Measurements from ENCODE around the gene ZGPAT. TPM values are rescaled to one million over a fixed set of nuclear protein-coding genes. Genes with fewer than 3 reads are reported as not detected.
"Not testable (repeated sequence)": the region's sequence is repeated elsewhere in the genome, so short reads cannot be mapped to it uniquely, and the experiment has no call there.

ZGPAT gene
- polyA plus RNA-seq, 3 donors, result 11.7 to 25.3 (median 20.8) TPM

DNA sequence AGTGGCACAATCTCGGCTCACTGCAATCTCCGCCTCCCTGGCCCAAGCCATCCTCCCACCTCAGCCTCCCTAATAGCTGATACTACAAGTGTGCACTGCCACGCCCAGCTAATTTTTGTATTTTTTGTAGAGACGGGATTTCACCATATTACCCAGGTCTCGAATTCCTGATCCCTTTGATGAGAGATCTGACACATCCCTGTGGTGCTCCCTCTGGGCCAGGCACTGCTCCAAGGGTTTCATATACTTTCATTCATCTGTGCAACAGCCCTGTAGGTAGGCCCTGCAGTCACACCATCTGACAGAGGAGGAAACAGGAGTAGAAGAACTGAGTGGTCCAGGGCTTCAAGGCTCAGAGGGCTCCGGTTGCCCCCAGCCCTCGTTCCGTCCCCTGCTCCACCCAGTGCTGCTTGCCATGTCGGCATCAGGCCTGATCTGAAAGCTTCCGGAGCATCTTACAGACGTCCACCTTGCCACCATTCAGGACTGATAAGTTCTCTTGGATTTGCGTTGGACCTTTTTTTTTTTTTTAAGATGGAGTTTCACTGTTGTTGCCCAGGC is 3.3 kb downstream of the ZGPAT start:
- no peak for DNase-seq (ENCODE audit: extremely low read depth in 1 of 11, low read depth in 9 of 11, low spot score in 4 of 11)

GRCh38 chr20:63712191-63712590 is 4.4 kb downstream of the ZGPAT start:
- no peak for DNase-seq (ENCODE audit: extremely low read depth in 1 of 11, low read depth in 9 of 11, low spot score in 4 of 11)

DNA sequence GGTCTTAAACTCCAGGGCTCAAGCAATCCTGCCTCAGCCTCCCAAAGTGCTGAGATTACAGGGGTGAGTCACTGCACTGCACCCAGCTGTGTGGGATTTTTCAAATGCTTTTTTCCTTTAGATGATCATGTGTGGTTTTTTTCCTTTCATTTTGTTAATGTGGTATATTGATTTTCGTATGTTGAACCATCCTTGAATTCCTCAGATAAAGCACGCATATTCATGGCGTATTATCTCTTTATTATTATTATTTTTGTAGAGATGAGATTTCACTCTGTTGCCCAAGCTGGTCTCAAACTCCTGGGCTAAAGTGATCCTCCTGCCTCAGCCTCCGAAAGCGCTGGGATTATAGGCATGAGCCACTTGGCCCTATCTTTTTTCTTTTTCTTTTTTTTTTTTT is 7.0 kb downstream of the ZGPAT start:
- no peak for DNase-seq (ENCODE audit: extremely low read depth in 1 of 11, low read depth in 9 of 11, low spot score in 4 of 11)

- DNase-seq (ENCODE audit: extremely low read depth in 1 of 11, low read depth in 9 of 11, low spot score in 4 of 11), result no peak
Observed at GRCh38 chr20:63718996-63719395, 11.2 kb downstream of the ZGPAT start.

DNA sequence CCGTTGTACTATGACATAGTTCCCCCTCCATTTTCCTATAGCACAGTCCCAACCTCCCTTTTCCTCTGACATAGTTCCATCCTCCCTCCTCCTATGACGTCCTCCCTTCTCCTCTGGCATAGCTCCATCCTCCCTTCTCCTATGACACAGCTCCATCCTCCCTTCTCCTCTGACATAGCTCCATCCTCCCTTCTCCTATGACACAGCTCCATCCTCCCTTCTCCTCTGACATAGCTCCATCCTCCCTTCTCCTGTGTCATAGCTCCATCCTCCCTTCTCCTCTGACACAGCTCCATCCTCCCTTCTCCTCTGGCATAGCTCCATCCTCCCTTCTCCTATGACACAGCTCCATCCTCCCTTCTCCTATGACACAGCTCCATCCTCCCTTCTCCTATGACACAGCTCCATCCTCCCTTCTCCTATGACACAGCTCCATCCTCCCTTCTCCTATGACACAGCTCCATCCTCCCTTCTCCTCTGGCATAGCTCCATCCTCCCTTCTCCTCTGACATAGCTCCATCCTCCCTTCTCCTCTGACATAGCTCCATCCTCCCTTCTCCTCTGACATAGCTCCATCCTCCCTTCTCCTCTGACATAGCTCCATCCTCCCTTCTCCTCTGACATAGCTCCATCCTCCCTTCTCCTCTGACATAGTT is 15.3 kb downstream of the ZGPAT start:
- not testable (repeated sequence) for DNase-seq (ENCODE audit: extremely low read depth in 1 of 11, low read depth in 9 of 11, low spot score in 4 of 11)

DNA sequence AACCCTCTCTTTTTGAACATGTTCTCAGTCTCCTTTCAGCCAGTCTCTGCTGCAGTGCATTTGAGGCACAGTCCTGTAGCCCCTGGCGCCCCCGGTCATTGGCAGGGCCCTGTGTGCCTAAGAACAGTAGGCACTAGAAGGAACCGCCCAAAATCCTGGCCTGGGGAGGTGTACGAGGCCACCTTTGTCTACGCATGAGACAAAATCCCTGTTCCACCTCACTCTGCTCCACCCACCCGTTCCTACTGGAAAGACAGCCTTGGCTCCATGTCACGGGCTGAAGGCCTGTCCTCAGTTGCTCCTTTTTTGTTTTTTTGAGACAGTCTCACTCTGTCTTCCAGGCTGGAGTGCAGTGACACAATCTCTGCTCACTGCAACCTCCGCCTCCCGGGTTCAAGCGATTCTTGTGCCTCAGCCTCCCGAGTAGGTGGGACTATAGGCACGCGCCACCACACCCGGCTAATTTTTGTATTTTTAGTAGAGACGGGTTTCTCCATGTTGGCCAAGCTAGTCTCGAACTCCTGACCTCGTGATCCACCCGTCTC is 22.4 kb downstream of the ZGPAT start:
- not testable (repeated sequence) for DNase-seq (ENCODE audit: extremely low read depth in 1 of 11, low read depth in 9 of 11, low spot score in 4 of 11)

DNA sequence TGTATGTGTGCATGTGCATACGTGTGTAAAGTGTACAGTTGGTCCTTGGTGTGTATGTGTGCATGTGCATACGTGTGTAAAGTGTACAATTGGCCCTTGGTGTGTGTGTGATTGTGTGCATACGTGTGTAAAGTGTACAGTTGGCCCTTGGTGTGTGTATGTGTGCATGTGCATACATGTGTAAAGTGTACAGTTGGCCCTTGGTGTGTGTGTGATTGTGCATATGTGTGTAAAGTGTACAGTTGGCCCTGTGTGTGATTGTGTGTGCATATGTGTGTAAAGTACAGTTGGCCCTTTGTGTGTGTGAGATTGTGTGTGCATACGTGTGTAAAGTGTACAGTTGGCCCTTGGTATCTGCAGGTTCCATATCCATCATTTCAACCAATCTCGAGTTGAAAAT is 23.6 kb downstream of the ZGPAT start:
- no peak for DNase-seq (ENCODE audit: extremely low read depth in 1 of 11, low read depth in 9 of 11, low spot score in 4 of 11)

DNA sequence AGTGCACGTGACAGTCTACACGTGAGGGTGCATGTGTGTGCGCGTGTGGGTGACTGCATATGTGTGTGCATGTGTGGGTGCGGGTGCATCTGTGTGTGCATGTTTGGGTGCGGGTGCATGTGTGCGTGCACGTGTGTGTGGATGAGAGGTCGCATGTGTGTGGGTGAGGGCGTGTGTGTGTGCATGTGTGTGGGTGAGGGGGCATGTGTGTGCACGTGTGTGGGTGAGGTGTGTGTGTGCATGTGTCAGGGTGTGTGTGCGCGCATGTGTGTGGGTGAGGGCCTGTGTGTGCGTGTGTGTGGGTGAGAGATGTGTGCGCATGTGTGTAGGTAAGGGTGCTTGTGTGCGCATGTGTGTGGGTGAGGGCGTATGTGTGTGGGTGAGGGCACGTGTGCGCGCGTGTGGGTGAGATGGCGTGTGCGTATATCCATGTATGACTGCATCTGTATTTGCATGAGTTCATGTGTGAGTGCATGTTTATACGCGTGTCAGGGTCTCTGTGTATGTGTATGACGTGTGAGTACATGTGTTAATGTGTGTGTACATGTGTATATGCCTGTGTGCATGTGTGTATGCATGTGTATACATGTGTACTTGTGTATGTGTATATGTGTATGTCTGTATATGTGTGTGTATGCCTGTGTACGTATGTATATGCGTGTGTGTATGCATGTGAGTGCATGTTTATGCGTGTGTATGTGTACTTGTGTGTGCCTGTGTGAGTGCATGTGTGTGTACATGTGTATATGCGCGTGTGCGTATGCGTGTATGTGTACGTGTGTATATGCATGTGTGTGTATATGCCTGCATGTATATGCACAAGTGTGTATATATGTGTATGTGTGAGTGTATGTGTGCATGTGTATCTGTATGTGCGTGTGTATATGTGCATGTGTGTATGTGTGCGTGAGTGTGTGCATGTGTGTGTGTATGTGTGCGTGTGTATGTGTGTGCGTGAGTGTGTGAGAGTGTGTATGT is 24.6 kb downstream of the ZGPAT start:
- DNase-seq (ENCODE audit: extremely low read depth in 1 of 11, low read depth in 9 of 11, low spot score in 4 of 11), result no peak

DNA sequence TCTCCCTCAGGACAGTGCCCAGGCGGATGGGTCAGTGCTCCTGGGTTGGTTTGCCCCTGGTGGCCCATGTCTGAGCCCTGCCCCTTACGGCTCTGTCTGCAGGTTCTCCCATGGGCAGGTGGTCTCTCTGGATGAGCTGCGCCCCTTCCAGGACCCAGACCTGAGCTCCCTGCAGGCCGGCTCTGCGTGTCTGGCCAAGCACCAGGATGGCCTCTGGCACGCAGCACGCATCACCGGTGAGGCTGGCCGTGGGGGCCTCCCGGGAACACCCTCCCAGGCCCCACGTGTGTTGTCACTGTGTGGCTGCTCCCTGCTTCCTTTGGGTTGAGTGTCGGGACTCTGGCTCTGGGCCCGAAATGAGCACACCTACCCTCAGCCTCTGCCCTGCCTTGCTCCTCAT is 25.3 kb downstream of the ZGPAT start:
- no peak for DNase-seq (ENCODE audit: extremely low read depth in 1 of 11, low read depth in 9 of 11, low spot score in 4 of 11)

DNA sequence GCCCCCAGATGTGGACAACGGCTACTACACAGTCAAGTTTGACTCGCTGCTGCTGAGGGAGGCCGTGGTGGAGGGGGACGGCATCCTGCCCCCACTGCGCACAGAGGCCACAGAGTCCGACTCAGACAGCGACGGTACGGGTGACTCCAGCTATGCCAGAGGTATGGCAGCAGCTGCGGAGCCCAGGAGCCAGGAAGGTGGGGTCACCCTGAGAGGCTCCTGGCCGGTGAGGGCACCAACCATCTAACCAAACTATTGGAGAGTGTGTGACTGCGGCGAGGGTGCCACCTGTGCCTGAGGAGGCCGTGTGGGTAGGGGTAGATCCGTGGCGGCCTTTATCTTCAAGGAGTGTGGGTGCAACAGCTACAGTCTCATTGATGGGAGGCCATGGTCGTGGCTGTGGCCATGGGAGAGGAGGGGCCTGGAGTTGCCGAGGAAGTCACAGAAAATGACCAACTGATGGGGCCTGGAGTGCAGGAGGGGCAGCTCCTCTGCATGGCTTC is 25.8 kb downstream of the ZGPAT start:
- no peak for DNase-seq (ENCODE audit: extremely low read depth in 1 of 11, low read depth in 9 of 11, low spot score in 4 of 11)

- DNase-seq (ENCODE audit: extremely low read depth in 1 of 11, low read depth in 9 of 11, low spot score in 4 of 11), result no peak
Observed at GRCh38 chr20:63734111-63734945, 26.5 kb downstream of the ZGPAT start.

GRCh38 chr20:63734946-63735858 is 27.4 kb downstream of the ZGPAT start:
- DNase-seq (ENCODE audit: extremely low read depth in 1 of 11, low read depth in 9 of 11, low spot score in 4 of 11), result no peak

- no peak for DNase-seq (ENCODE audit: extremely low read depth in 1 of 11, low read depth in 9 of 11, low spot score in 4 of 11)
Observed at GRCh38 chr20:63735859-63736718, 28.2 kb downstream of the ZGPAT start, which contains the start of gene LIME1. TSS of gene LIME1 (plus strand) at chr20:63736664. CDS start at chr20:63737550, 886 bp downstream.

DNA sequence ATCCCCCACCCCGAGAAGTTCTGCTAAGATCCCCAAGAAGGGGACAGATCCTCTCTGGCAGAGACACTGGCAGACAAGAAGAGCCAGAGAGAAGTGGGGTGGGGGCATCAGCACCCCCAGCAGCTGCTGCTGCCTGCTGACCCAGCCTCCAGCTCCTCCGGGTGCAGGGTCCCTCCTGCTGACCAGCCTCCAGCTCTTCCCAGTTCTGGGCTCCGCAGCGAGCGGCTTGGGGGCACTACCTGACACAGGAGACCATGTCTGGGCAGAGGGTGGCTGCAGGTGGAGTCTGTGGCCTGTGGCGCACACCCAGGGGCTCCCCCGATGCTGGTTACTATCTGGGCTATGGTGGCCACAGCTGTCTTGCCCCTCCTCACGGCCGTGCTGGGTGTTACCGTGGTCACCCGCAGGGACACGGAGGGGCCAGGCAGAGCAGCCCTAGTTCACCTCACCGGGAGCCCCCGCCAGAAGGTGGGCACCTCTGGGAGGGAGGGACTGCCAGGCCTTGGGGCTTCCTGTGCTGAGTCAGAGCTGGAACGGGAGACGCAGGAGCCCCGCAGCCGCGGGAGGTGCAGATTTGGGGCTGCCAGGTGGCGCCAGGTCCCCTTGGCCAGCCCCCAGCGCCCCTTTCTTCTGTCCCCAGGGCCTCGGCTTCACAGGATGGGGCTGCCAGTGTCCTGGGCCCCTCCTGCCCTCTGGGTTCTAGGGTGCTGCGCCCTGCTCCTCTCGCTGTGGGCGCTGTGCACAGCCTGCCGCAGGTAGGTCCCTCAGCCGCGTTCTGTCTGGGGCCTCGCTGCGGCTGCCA is 29.3 kb downstream of the ZGPAT start:
- no peak for DNase-seq (ENCODE audit: extremely low read depth in 1 of 11, low read depth in 9 of 11, low spot score in 4 of 11)

DNA sequence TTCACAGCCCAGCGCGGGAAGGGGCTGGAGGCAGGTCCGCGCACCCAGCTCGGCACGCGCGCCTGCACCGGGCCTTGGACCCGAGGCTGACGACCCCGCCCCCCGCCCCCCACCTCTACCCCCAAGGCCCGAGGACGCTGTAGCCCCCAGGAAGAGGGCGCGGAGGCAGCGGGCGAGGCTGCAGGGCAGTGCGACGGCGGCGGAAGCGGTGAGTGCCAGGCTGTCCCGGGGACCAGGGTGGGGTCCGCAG is 29.8 kb downstream of the ZGPAT start:
- DNase-seq (ENCODE audit: extremely low read depth in 1 of 11, low read depth in 9 of 11, low spot score in 4 of 11), result no peak

DNA sequence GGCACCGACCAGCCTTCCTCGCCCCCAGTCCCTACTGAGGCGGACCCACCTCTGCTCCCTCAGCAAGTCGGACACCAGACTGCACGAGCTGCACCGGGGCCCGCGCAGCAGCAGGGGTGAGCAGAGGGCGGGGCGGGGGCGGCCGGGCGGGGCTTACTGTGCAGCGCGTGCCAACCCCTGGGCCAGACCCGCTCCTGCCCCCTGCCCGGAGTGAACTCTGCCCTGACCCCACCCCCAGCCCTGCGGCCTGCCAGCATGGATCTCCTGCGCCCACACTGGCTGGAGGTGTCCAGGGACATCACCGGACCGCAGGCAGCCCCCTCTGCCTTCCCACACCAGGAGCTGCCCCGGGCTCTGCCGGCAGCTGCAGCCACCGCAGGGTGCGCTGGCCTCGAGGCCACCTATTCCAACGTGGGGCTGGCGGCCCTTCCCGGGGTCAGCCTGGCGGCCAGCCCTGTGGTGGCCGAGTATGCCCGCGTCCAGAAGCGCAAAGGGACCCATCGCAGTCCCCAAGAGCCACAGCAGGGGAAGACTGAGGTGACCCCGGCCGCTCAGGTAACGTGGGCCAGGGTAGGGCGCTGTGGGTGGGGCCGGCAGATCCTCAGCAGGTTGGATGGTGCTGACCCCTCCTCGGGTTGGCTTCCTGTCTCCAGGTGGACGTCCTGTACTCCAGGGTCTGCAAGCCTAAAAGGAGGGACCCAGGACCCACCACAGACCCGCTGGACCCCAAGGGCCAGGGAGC is 30.3 kb downstream of the ZGPAT start:
- no peak for DNase-seq (ENCODE audit: extremely low read depth in 1 of 11, low read depth in 9 of 11, low spot score in 4 of 11)
